Measurements from ENCODE around the gene GTF3C5.
A peak's percentile ranks its signal among the peaks of the same experiment; 100 is the strongest.

Gene GTF3C5

DNA sequence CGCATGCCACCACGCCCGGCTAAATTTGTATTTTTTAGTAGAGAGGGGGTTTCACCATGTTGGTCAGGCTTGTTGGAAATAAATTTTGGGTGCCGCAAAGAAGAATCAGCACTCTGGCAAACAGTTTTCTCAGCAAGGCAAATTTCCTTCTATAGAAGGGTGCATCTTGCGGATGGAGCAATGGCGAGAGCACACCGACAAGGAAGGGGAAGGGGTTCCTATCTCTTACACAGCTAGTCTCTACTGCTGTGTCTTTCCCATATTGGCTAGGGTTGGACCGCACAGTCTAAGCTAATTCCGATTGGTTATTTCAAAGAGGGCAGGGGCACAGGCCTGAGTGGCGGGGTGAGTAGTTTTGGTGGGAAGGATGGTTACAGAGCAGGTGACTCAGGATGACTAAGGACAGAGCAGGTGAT is 707 bp downstream of the GTF3C5 start:
- no peaks in the 10 kb centered on the region for H3K27me3 ChIP-seq (ENCODE audit: low read length)
- TF ChIP-seq CTCF (IDR thresholded peaks at IDR 0.05; ENCODE audit: insufficient read depth, low read length, poor library complexity, severe bottlenecking) (no peak), EZH2phosphoT487 (conservative IDR thresholded peaks at IDR 0.05; ENCODE audit: low read length) (no peak)
- 0 out of 2 replicates have a peak, but pooled peaks cover 3% of the 10 kb centered on the region for H4K20me1 ChIP-seq (ENCODE audit: low read depth, low read length)
- H3K9me3 ChIP-seq (ENCODE audit: insufficient read depth, low read length) = no peaks in the 10 kb centered on the region
- peak overlapping the region; percentile 61 for H3K4me2 ChIP-seq (ENCODE audit: low read depth, low read length, poor library complexity, severe bottlenecking)
- H3K9me2 ChIP-seq (replicated peaks; ENCODE audit: insufficient read depth, low read length) = no peaks in the 10 kb centered on the region
- peak overlapping the region; percentile 96 for H2AFZ ChIP-seq (ENCODE audit: low read depth, low read length, severe bottlenecking)
- peaks cover 58% of the 10 kb centered on the region for H3K79me2 ChIP-seq (ENCODE audit: insufficient read depth, low read length)
- H3K4me3 ChIP-seq (ENCODE audit: insufficient read depth, low read length, poor library complexity, severe bottlenecking) = peak overlapping the region; percentile 92
- 0 out of 2 replicates have a peak, but pooled peaks cover 2% of the 10 kb centered on the region for H3K36me3 ChIP-seq (ENCODE audit: low read length)
- H3F3A ChIP-seq (ENCODE audit: insufficient read depth) = no peaks in the 10 kb centered on the region
- H3K27ac ChIP-seq (ENCODE audit: low read depth, low read length) = no peak overlapping the region; the same call in 1 of the 2 replicates
- H3K9ac ChIP-seq (ENCODE audit: low read length) = peak overlapping the region; percentile 98

DNA sequence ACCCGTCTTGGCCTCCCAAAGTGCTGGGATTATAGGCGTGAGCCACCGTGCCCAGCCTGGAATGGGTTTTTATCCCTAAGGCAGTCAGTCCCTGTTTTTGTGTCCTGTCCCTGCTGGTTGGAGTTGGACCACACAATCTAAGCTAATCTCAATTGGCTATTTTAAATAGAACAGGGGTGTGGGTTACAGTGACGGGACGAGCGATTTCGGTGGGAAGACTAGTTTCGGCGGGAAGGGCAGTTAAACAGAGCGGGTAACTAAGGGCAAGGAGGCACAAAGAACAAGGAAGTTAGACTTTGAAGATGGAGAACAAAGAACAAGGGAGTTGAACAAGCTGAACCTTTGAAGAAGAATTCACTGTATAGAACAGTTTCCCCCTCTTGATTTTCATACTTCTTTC is 1.4 kb downstream of the GTF3C5 start:
- no peak overlapping the region for H3K9ac ChIP-seq (ENCODE audit: low read length)
- H3K4me2 ChIP-seq (ENCODE audit: low read depth, low read length, poor library complexity, severe bottlenecking) = peak overlapping the region; percentile 61
- TF ChIP-seq CTCF (IDR thresholded peaks at IDR 0.05; ENCODE audit: insufficient read depth, low read length, poor library complexity, severe bottlenecking) (no peak), EZH2phosphoT487 (conservative IDR thresholded peaks at IDR 0.05; ENCODE audit: low read length) (no peak)

DNA sequence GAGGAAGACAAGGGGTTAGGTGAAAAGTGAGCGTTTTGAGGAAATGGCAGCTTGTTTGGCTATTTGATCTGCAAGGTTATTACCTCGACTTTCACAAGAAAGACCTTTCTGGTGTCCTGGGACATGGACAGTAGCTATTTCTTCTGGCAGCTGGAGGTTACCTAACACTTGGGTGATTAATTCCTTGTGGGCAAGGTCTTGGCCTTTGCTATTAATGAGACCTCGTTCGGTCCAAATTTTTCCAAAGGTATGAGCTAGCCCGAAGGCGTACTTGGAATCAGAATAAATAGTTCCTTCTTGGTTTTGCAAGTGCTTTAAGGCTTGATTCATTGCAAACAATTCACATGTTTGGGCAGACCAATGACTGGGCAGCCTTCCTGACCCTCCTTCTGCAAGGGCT is 4.9 kb downstream of the GTF3C5 start:
- Histone ChIP-seq H3K4me3 (ENCODE audit: insufficient read depth, low read length, poor library complexity, severe bottlenecking) (no peak overlapping the region), H3K9me3 (ENCODE audit: insufficient read depth, low read length) (no peaks in the 10 kb centered on the region), H3K4me2 (ENCODE audit: low read depth, low read length, poor library complexity, severe bottlenecking) (no peak overlapping the region), H3F3A (ENCODE audit: insufficient read depth) (no peaks in the 10 kb centered on the region), H3K9ac (ENCODE audit: low read length) (no peak overlapping the region), H2AFZ (ENCODE audit: low read depth, low read length, severe bottlenecking) (no peak overlapping the region), H3K36me3 (ENCODE audit: low read length) (0 out of 2 replicates have a peak, but pooled peaks cover 2% of the 10 kb centered on the region), H3K79me2 (ENCODE audit: insufficient read depth, low read length) (peaks cover 94% of the 10 kb centered on the region), H3K27me3 (ENCODE audit: low read length) (no peaks in the 10 kb centered on the region), H3K9me2 (replicated peaks; ENCODE audit: insufficient read depth, low read length) (no peaks in the 10 kb centered on the region), H4K20me1 (ENCODE audit: low read depth, low read length) (peaks cover 8% of the 10 kb centered on the region; the same call in 1 of the 2 replicates), H3K27ac (ENCODE audit: low read depth, low read length) (no peak overlapping the region)
- no peak for TF ChIP-seq CTCF (IDR thresholded peaks at IDR 0.05; ENCODE audit: insufficient read depth, low read length, poor library complexity, severe bottlenecking)
- no peak for TF ChIP-seq EZH2phosphoT487 (conservative IDR thresholded peaks at IDR 0.05; ENCODE audit: low read length)

More for the DNA sequence above, 1.4 kb downstream of the GTF3C5 start:
- Histone ChIP-seq H3K79me2 (ENCODE audit: insufficient read depth, low read length) (peaks cover 64% of the 10 kb centered on the region), H3K27me3 (ENCODE audit: low read length) (no peaks in the 10 kb centered on the region), H3K9me2 (replicated peaks; ENCODE audit: insufficient read depth, low read length) (no peaks in the 10 kb centered on the region), H3K4me3 (ENCODE audit: insufficient read depth, low read length, poor library complexity, severe bottlenecking) (no peak overlapping the region), H3K9me3 (ENCODE audit: insufficient read depth, low read length) (no peaks in the 10 kb centered on the region), H3K36me3 (ENCODE audit: low read length) (0 out of 2 replicates have a peak, but pooled peaks cover 2% of the 10 kb centered on the region), H3F3A (ENCODE audit: insufficient read depth) (no peaks in the 10 kb centered on the region), H4K20me1 (ENCODE audit: low read depth, low read length) (peaks cover 6% of the 10 kb centered on the region; the same call in 1 of the 2 replicates), H2AFZ (ENCODE audit: low read depth, low read length, severe bottlenecking) (no peak overlapping the region), H3K27ac (ENCODE audit: low read depth, low read length) (no peak overlapping the region)

Measured in SU-DHL-6 (cell line).